HG03342 (cell line): ENCODE data around the gene YTHDF1.
"Not testable (repeated sequence)": the region's sequence is repeated elsewhere in the genome, so short reads cannot be mapped to it uniquely, and the experiment has no call there.

ENCODE experiments used
- ATAC-seq: cut with Tn5 transposase; IDR thresholded peaks from one replicate; pipeline ENCODE4 v1.9.1; 2021; ENCODE audit warnings: mild to moderate bottlenecking, moderate library complexity; ENCODE audit not compliant: unreplicated experiment

The YTHDF1 gene

GRCh38 chr20:63216041-63216848 lies at the start of gene YTHDF1:
Gene YTHDF1 (minus strand): TSS chr20:63216131. CDS start chr20:63215892, 239 bp downstream.
- peak; percentile 83 for ATAC-seq

- ATAC-seq = no peak
Measured at GRCh38 chr20:63264519-63264918, 48.6 kb upstream of the YTHDF1 start.

- ATAC-seq = no peak
Measured at GRCh38 chr20:63264000-63264399, 48.1 kb upstream of the YTHDF1 start.

GRCh38 chr20:63262836-63263235 lies 46.9 kb upstream of the YTHDF1 start:
- ATAC-seq = no peak

GRCh38 chr20:63261795-63262528 lies 46.0 kb upstream of the YTHDF1 start:
- no peak for ATAC-seq

GRCh38 chr20:63261060-63261794 lies 45.3 kb upstream of the YTHDF1 start:
- ATAC-seq = no peak

GRCh38 chr20:63260521-63260920 lies 44.6 kb upstream of the YTHDF1 start:
- ATAC-seq = no peak

- ATAC-seq = no peak
Measured at GRCh38 chr20:63259734-63260460, 44.0 kb upstream of the YTHDF1 start.

- no peak for ATAC-seq
Measured at GRCh38 chr20:63258781-63259180, 42.9 kb upstream of the YTHDF1 start.

- no peak for ATAC-seq
Measured at GRCh38 chr20:63257629-63258028, 41.7 kb upstream of the YTHDF1 start.

GRCh38 chr20:63256954-63257353 lies 41.0 kb upstream of the YTHDF1 start:
- no peak for ATAC-seq

GRCh38 chr20:63255931-63256704 lies 40.2 kb upstream of the YTHDF1 start:
- no peak for ATAC-seq

GRCh38 chr20:63254606-63255384 lies 38.9 kb upstream of the YTHDF1 start:
- no peak for ATAC-seq

GRCh38 chr20:63254232-63254605 lies 38.3 kb upstream of the YTHDF1 start, which contains the start of gene NKAIN4:
Gene NKAIN4 (minus strand): TSS chr20:63254463. CDS start chr20:63254450, 13 bp downstream.
- no peak for ATAC-seq

GRCh38 chr20:63253438-63254231 lies 37.7 kb upstream of the YTHDF1 start:
- no peak for ATAC-seq

- no peak for ATAC-seq
Measured at GRCh38 chr20:63253065-63253437, 37.1 kb upstream of the YTHDF1 start.

- no peak for ATAC-seq
Measured at GRCh38 chr20:63252284-63252711, 36.4 kb upstream of the YTHDF1 start.

- ATAC-seq = not testable (repeated sequence)
Measured at GRCh38 chr20:63251350-63251749, 35.4 kb upstream of the YTHDF1 start.
